GM23338 (cell line): ENCODE results near the gene HTT-AS.
"Not testable (repeated sequence)": the region's sequence is repeated elsewhere in the genome, so short reads cannot be mapped to it uniquely, and the experiment has no call there.

Source experiments
- CREB1 ChIP-seq: fragments of 250-450 bp; sonication (Bioruptor Pico); IDR thresholded peaks from 2 replicates; pipeline ENCODE4 v1.5.0; 2020; ENCODE audit warnings: low read depth, mild to moderate bottlenecking, moderate library complexity
- EZH2 ChIP-seq: fragments of 200-600 bp; sonication (generic); IDR thresholded peaks from one replicate; pipeline ENCODE4 v1.8.0; 2017; ENCODE audit warnings: antibody characterized with exemption, mild to moderate bottlenecking, low read depth; ENCODE audit not compliant: unreplicated experiment
- EZH2phosphoT487 ChIP-seq: fragments of 200-600 bp; sonication (generic); IDR thresholded peaks from one replicate; pipeline ENCODE4 v1.8.1; 2018; ENCODE audit warnings: antibody characterized with exemption; ENCODE audit not compliant: unreplicated experiment
- NANOG ChIP-seq: IDR thresholded peaks from 2 replicates; pipeline ENCODE4 v1.6.1; 2016; ENCODE audit warnings: antibody characterized with exemption, borderline replicate concordance
- POLR2AphosphoS5 ChIP-seq: IDR thresholded peaks from 2 replicates; pipeline ENCODE4 v1.6.1; 2016; ENCODE audit warnings: antibody characterized with exemption, low read depth
- REST ChIP-seq: IDR thresholded peaks from one replicate; pipeline ENCODE4 v1.6.1; 2018; ENCODE audit warnings: antibody characterized with exemption; ENCODE audit not compliant: unreplicated experiment
- ZNF331 ChIP-seq: fragments of 250-450 bp; sonication (Bioruptor Pico); IDR thresholded peaks from 2 replicates; pipeline ENCODE4 v1.5.0; 2020; ENCODE audit warnings: low read depth, mild to moderate bottlenecking, moderate library complexity
- TF ChIP-seq, protein P1 (sequence below), 2 experiments: fragments of 200-600 bp in 1 of 2; sonication (generic) in 1 of 2; conservative IDR thresholded peaks; 2 replicates each; pipeline versions ENCODE4 v1.5.1 to v1.6.1; 2016 to 2017; ENCODE audit warnings: antibody characterized with exemption in 2 of 2, low read depth in 2 of 2, mild to moderate bottlenecking in 2 of 2, moderate library complexity in 1 of 2

DNA sequence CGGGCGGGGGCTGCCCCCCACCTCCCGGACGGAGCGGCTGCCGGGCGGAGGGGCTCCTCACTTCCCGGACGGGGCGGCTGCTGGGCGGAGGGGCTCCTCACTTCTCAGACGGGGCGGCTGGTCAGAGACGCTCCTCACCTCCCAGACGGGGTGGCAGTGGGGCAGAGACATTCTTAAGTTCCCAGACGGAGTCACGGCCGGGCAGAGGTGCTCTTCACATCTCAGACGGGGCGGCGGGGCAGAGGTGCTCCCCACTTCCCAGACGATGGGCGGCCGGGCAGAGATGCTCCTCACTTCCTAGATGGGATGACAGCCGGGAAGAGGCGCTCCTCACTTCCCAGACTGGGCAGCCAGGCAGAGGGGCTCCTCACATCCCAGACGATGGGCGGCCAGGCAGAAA lies 20.4 kb upstream of the HTT-AS start:
- TF ChIP-seq, protein P1, sequence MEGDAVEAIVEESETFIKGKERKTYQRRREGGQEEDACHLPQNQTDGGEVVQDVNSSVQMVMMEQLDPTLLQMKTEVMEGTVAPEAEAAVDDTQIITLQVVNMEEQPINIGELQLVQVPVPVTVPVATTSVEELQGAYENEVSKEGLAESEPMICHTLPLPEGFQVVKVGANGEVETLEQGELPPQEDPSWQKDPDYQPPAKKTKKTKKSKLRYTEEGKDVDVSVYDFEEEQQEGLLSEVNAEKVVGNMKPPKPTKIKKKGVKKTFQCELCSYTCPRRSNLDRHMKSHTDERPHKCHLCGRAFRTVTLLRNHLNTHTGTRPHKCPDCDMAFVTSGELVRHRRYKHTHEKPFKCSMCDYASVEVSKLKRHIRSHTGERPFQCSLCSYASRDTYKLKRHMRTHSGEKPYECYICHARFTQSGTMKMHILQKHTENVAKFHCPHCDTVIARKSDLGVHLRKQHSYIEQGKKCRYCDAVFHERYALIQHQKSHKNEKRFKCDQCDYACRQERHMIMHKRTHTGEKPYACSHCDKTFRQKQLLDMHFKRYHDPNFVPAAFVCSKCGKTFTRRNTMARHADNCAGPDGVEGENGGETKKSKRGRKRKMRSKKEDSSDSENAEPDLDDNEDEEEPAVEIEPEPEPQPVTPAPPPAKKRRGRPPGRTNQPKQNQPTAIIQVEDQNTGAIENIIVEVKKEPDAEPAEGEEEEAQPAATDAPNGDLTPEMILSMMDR (conservative IDR thresholded peaks at IDR 0.05; ENCODE audit: low read depth in 2 of 2) = not testable (repeated sequence)
- TF ChIP-seq POLR2AphosphoS5; CREB1 (CRISPR knock-in tag); EZH2; EZH2phosphoT487; ZNF331 (CRISPR knock-in tag); REST; NANOG: not testable (repeated sequence)
